Stimulated activated CD4-positive, alpha-beta T cell treated with anti-CD3 and anti-CD28 coated beads, Interleukin-2, amount 100 ng/mL, for 4 hours (primary cell): ENCODE results near the gene ZBP1.

Experiments
- DNase-seq: peaks from one replicate; pipeline ENCODE4 v3.0.0-alpha.2; 2020; ENCODE audit warnings: low read depth

ZBP1 gene

GRCh38 chr20:57620274-57620990 is at the start of gene ZBP1:
TSS of gene ZBP1 (minus strand) at chr20:57620426. CDS start at chr20:57620295, 131 bp downstream.
- no peak for DNase-seq

GRCh38 chr20:57669632-57670031 is 49.4 kb upstream of the ZBP1 start:
- no peak for DNase-seq

- no peak for DNase-seq
These were observed 47.9 kb upstream of the ZBP1 start for GRCh38 chr20:57667924-57668782.

GRCh38 chr20:57667388-57667787 is 47.2 kb upstream of the ZBP1 start:
- no peak for DNase-seq

- no peak for DNase-seq
These were observed 46.6 kb upstream of the ZBP1 start for GRCh38 chr20:57666834-57667157.

- DNase-seq: no peak
These were observed 46.0 kb upstream of the ZBP1 start for GRCh38 chr20:57666106-57666833.

GRCh38 chr20:57665589-57665971 is 45.4 kb upstream of the ZBP1 start:
- DNase-seq: no peak

- DNase-seq: no peak
These were observed 44.8 kb upstream of the ZBP1 start for GRCh38 chr20:57664924-57665588.

GRCh38 chr20:57664476-57664875 is 44.2 kb upstream of the ZBP1 start:
- no peak for DNase-seq

GRCh38 chr20:57663681-57664451 is 43.6 kb upstream of the ZBP1 start:
- DNase-seq: no peak

GRCh38 chr20:57663241-57663640 is 43.0 kb upstream of the ZBP1 start:
- no peak for DNase-seq

GRCh38 chr20:57662456-57663240 is 42.4 kb upstream of the ZBP1 start:
- no peak for DNase-seq

GRCh38 chr20:57661746-57662455 is 41.7 kb upstream of the ZBP1 start:
- no peak for DNase-seq

GRCh38 chr20:57660922-57661745 is 40.9 kb upstream of the ZBP1 start:
- no peak for DNase-seq

GRCh38 chr20:57660181-57660921 is 40.1 kb upstream of the ZBP1 start:
- DNase-seq: no peak

GRCh38 chr20:57659517-57660180 is 39.4 kb upstream of the ZBP1 start:
- DNase-seq: no peak

- no peak for DNase-seq
These were observed 38.7 kb upstream of the ZBP1 start for GRCh38 chr20:57658833-57659516.
